Activated gamma-delta T cell treated with Interleukin-2 at 50 U/mL for 16 hours (primary cell): ENCODE data around the gene TNIK.
"Not testable (repeated sequence)": the region's sequence is repeated elsewhere in the genome, so short reads cannot be mapped to it uniquely, and the experiment has no call there.

Source experiments
- DNase-seq: peaks from one replicate; pipeline ENCODE4 v3.0.0-alpha.2; 2020

TNIK gene

DNA sequence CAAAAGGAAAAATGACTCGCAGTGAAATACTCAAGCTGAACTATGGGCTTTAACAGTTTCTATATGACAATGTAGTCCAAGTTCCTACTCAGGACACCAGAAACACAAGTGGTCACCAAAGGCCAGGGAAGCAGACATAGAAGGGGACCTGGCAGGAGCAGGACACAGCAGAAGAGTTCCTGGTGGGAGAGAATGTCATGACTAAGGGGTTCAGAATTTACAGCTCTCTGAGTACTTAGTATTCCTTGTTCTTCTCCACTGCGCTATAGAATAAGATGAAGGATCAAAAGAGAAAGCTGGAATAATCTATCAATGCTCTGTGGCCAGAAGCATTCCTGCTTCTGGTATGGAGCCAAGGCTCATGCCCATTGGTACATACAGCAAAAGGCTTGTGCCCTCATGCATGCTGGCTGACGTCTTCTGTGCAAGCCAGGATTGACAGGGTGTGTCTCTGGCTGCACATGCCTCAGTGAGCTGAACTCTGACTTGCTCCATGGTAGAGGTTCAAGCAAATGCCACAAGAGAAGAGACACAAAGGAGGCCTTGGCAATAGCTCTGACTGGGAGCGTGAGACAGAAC, 305.0 kb downstream of the TNIK start:
- DNase-seq, result no peak

DNA sequence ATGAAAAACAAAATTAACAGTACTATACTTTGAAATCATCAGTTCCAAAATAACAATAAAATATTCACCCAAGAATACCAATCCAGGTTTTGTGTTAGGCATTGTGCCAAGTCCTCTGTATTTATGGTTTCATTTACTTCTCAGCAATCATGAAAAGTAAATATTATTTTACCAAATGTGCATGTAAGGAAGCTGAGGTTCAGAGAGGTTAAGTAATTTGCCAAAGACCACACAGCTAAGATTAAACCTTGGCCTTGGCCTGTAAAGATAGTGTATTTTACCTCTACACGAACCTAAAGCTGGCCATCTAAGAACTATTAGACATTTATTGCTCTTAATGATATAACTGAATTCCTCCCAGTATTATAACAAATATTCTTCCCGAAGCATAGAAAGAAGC, 309.3 kb downstream of the TNIK start:
- no peak for DNase-seq

DNA sequence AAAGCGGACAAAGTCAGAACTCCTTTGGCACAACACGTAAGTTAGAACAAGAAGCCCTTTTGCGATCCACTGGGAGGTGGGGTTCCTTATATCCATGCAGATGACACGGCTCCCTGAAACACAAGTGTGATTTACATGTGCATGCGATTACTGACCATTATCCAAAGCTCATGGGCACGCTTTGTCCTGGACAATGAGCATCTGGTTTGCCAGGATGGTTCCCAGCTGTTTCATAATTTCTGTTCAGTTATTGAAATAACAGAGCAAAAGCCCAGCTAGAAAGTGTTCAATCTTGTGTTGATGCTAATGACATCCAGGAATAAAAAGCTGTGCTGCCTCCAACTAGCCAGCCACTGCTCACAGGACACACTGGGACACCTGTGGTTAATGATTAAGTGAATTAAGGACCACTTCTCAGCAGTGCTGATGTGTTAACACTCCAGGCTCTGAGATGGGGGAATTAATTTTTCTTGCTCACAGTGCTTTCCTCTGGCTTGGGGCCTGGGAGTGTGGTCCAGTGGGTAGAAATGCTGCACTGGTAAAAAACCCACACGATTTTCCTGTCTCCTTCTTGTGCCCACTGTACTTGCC, 310.6 kb downstream of the TNIK start:
- no peak for DNase-seq

DNA sequence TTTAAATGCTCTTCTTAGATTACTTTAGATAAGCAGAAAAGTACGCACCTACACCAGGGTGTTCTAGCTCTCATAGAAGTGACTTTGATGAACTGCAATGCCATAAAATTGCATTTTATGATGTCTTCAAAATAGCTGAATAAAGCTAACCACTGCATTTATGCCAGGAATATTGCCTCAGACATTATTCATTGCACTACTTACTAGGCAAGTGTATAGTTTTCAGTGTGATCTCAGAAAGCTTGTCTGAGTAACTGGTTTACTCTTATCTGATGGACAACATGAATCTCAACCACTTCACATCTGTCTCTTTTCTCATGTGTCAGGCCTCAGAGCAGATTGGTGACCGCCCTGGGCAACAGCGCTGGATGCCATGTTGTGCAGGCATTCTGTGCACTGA, 314.4 kb downstream of the TNIK start:
- no peak for DNase-seq

DNA sequence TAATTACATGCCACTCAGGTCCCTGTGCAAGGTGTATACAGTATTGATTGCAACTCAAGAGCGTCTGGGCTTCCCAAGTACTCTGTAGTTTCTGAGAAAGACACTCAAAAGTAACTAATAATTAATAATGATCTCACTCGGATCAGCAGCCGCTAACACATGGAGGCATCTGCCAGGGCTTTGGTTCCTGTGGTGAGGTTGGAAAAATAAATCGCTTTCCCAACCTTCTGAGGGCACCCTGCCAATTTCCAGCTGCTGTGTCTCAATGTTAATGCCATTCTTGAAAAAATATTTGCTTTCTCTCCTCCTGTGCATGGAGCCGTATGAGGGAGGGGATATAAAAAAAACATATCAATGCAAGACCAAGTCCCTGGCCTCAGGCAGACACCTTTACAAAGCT, 317.2 kb downstream of the TNIK start:
- DNase-seq, result no peak

DNA sequence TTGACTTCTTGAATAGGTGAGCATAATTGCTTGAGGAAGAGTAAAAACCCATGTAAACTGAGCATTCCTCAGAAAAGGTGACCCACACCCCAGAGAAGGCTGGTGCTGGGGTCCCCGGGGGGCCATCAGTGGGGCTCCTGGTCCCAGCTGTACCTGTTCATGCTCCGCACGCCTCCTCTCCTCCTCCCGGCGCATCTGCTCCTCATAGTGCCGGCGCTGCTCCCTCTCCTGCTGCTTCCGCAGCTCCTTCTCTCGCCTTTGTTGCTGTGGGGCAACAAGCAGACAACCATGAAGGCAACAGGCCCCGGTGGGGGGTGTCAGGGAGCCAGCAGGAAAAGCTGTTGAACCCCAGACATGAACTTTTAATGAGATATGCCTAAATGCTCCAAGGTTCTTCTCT, 320.0 kb downstream of the TNIK start:
- no peak for DNase-seq

DNA sequence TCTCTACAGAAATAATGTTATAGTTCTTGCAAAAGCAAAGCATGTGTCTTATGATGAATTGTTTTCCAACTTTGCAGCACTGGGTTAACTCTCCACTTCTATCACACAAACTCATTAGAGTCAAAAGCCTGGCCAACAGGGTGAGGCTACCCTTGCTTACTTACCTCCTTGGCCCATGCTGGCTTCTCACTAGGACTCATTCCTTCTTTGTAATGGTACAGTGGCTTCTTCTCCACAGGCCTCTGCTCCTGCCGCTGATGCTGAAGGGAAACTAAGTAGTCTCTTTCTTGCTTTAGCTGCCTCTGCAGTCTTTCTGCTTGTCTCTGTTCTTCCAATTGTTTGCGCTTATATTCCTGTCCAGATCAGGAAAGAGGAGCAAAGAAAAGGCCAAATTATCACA, 322.2 kb downstream of the TNIK start:
- no peak for DNase-seq

DNA sequence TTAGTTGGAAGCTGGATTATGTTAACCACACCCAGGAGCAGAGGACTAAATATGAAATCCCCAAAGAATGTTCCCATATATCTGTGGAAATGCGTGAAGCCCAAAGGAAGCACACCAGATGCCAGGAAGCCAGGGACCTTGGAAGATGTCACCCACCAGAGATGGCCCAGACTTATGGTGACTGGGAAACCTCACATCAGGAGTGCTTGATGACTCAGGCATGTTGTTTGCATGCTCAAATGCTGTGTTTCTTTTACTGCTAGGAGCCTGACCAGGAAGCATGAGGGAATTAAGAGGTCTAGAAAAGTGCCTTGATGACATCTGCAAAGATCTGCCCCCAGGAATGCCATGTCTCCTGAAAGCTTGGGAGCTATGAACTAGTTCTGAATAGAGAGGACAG, 324.7 kb downstream of the TNIK start:
- DNase-seq, result no peak

DNA sequence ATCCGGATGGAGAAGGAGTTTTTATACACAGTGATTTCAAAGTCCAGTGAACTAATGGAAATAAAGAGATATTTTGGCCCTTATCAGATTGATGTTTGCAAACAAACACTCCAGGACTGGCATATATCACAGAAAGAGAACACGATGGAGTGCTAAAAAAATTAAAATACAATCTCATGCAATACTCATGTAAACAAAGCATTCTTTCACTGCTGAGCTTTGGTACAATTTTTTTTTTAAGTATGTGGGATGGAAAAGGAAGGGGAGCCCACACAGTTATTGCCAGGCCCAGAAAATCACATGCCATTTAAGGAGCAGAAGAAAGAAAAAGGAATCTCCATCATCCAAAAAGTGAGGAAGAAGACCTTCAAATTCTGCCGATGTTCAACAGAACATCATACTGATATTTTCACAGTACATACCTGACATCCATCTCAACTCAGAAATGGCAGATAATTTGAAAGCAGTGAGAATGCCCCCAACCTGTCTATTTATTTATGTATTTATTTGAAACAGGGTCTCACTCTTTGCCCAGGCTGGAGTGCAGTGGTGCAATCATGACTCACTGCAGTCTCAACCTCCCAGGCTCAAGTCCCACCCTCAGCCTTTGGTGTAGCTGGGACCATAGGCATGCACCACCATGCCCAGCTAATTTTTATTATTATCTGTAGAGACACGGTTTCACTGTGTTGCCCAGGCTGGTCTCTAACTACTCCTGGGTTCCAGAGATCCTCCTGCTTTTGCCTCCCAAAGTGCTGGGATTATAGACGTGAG, 326.2 kb downstream of the TNIK start:
- no peak for DNase-seq

DNA sequence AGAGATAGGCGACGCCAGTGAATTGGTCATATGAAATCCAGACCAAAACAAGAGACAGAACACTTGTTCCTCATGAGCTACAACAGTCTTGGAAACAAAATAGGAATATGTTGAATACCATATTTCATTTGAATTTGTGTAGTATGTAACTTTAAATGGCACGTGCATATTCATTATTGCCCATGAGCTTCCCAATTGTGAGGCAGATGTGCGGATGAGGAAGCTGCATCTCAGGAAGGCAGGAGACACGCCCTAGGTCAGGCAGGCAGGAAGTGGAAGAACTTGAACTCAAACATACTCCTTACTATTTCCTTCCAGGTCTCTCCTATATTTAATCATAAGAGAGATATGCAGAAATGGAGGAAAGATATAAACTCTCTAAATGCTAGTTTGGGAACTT, 326.9 kb downstream of the TNIK start:
- DNase-seq, result no peak

DNA sequence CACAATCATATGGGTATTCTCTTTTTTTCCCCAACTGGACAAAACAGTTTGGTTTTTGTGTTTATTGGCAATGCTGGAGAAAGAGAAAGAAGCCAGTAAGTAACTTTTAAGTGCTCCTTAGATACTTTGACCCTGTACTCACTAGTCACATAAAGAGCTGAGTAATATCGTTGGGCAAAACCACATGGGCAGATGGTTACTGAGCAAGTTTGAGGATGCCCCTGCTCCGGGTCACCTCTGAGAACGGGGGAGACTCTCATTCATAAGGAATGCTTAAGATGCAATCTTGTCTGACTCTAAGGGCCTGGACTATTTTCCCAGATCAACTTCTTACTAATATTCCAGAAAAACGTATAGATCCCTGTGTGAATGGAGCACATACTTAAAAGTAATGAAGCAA, 327.3 kb downstream of the TNIK start:
- no peak for DNase-seq

DNA sequence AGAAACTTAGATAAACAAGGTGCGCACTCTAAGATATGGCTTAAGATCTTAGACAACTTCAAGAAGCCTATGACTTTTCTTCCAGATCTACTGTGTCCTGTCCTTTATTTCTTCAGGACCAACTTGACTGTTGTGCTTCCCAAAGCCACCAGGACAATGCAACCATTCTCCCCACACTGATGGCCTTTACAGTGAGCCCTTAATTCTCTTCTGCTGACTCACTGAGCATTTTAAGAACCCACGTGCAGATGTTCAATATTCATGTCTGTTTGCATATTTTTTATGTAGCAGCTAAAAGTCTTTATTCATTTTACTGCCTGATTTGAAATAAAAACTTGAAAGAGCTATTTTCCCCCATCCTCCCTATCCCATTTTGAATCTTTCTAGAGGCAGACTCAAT, 330.4 kb downstream of the TNIK start:
- DNase-seq, result no peak

DNA sequence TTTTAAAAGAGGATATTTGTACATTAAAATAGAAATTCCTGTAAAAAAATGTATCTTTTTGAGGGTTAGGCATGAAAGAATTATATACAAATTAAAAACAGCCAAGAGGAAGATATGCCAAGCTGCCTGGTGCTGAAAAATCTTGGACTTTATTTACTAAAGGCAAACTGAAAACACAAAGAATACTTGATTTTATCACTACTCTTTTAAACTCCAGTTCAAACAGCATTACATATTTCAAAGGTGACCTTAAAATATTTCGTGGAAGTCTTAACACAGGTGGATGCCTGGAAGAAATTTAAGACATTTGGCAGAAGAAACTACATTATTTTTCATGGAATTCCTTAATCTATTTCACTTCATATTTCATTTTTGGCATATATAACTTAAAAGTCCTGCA, 332.6 kb downstream of the TNIK start:
- no peak for DNase-seq

DNA sequence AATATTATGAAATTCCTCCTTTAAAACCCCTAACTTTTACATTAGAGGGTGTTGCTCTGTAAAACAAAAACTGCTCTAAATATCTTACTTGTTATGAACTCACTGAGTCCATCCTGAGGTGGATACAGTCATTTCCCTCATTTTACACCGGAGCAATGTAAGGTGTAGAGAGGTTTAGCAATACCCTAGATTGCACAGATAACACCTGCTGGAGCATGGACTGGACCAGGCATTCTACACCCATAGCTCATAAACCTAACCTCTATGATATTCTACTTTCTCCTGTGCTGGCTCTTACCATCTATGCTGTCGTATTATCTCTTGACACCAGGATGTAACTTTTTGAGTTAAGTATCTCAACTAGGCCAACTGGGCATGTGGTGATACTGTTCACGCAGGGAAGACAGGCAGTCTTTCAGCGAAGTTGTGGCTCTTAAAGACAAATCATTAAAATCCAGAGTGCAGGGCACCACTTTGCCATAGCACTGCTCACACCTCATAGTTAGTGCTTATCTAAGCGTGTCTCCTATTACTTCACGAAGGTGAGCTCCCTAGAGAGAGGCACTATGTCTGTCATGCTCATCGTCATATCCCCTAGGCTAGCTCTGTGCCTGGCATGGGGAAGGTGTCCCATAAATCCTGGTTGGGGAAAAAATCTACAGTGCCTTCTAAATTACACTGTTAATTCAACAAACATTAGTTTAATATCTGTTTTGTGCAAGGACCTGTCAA, 333.6 kb downstream of the TNIK start:
- DNase-seq, result no peak

DNA sequence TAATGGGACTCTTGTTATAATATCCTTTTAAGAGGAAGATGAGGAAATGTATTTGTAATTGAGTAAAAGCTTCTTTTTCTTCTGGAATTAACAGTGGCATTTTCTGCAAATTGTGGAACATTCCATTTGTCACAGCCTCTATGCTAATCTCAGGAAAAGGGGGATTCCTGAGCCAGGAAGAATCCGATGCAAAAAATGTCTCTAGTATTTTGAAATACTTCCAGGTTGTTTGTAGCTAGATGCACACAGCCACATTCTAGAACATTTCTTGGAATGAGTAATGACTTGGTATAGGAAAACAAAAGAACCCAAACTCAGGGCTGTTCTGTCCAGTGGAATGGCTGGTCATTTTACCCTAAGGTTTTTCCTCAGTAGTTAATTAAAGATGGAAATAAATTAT, 335.2 kb downstream of the TNIK start:
- no peak for DNase-seq

DNA sequence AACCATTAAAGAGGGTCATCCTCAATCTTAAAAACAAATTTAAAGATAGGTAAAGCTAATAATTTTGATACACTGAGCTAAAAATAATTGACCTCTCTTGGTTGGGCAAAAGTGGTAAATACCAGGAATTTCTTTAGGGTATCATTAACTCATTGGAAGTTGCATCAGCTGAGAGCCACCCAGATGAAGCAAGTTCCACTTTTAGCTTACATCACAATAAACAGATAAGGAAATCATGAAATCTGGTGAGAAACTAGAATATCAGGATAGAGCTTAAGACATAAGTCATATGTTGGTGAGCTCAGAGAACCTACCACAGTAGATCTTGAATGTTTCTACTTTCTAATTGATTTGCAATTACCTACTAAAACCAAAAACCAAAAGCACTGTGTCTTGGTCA, 336.3 kb downstream of the TNIK start:
- no peak for DNase-seq

DNA sequence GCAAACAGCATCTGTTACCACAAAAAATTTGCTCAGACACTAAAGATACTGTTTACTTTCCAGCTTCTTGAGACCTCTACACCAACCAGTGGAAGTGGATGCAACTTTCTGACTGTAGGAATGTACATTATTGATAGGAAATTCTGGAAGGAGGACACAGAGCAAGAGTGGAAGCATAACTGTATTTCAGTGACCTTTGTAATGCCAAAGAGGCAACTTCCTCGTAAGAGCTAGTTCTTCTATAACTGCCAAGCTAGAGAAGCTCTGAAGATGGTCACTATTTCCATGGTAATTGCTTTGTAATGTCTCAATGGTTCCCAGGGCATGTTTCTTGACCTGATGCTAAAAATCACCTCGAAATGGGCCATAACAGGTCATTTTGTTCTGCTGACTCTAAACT, 337.3 kb downstream of the TNIK start:
- no peak for DNase-seq

DNA sequence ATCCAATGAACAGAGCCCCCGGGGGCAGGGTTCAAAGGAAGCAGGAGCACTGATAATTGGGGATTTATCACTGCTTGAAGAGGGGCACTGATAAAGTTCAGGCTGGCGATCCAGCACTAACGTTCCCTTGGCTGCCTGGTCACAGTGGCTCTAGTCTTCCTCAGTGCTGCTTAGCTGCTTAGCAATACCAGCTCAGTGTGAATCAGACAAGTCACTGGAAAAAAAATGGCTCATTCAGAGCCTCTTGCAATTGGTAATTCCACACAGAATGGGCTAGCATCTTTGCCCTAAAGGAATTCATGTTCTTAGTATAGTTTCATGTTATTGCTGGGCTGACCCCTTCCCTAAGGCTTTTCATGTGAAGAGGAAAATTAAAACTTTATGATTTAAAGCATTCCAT, 338.0 kb downstream of the TNIK start:
- DNase-seq, result no peak

DNA sequence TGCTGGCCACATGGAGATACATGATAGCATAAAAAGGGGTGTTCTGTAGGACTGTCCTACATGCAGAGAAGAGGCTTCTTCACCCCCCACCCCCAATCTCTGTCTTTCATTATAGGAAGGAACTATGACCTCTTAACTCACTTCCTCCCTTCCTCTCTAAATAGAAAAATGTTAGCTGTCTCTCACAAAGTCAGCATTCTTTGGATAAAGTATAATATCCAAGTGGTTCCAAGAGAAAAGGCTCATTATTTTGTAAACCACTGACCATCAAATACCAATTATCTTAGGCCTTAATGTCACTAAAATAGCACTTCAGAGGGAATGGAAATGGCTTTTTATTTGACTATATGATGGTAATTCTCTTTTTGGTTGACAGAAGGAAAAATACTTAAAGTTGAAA, 338.4 kb downstream of the TNIK start:
- no peak for DNase-seq

DNA sequence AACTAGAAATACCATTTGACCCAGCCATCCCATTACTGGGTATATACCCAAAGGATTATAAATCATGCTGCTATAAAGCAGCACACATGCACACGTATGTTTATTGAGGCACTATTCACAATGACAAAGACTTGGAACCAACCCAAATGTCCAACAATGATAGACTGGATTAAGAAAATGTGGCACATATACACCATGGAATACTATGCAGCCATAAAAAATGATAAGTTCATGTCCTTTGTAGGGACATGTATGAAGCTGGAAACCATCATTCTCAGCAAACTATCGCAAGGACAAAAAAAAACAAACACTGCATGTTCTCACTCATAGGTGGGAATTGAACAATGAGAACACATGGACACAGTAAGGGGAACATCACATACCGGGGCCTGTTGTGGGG, 340.8 kb downstream of the TNIK start:
- DNase-seq, result not testable (repeated sequence)

DNA sequence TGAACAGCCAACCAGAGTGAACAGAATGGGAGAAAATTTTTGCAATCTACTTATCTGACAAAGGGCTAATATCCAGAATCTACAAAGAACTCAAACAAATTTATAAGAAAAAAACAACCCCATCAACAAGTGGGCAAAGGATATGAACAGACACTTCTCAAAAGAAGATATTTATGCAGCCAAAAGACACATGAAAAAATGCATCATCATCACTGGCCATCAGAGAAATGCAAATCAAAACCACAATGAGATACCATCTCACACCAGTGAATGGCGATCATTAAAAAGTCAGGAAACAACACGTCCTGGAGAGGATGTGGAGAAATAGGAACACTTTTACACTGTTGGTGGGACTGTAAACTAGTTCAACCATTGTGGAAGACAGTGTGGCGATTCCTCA, 341.2 kb downstream of the TNIK start:
- not testable (repeated sequence) for DNase-seq

DNA sequence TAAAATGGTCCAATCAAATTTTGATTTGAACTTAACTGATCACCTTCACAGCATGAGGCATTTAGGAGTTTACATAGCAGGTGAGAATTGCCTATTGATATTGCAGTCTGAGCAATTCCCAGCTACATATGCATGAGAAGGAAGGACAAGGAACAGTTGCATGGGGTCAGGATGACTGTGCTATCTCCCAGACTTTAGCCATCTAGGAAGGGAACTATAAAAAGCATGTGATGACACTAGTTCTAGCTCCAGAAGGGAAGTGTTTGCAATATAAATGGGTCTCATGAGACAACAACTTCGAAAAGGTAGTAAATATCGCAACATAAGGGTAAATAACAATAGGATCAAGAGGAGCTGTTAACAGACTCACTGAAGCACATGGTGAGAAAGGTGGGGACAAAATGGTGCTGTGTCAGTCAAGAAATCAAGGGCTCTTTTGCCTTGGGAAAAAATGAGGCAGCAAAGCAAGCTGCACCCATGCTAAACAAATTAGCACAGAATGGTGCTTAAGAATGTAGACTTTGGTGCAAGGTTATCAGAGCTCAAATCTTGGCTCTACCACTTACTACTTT, 343.3 kb downstream of the TNIK start:
- no peak for DNase-seq

DNA sequence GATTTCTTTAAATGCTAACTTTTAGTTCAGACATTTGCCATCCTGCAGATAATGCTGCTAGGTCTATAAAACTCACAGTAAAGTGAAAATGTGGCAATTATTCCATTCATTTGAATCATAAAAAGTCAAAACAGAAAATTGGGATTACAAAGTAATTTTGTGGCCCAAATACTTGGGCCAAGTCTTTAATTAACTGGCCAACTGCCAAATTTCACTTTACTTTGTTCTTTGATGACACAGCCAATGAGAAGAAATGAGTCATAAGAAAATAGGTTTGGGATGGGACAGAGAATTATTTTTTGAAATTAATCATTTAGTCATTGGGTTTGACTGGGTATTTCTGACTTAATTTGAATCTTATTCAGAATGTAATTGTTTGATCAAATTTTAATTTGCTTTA, 343.8 kb downstream of the TNIK start:
- DNase-seq, result no peak

DNA sequence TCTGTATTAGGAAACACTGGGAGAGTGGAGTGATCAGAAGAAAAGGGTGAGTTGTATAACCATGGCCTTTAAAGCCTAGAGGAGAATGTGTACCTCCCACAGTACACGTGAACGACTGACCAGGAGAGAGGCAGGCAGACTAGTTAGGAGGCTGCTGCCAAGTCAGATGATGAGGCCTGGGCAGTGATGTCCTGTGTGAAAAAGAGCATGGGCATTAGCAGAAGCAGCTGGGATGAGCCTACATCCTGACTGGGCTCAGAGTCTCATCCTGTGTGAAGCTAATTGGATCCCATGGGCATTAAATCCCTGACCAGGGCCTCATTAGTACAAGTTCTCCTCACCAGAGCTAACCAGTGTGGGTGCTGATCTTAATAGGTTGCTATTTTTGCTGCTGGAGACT, 344.5 kb downstream of the TNIK start:
- DNase-seq, result no peak
